ENCODE measurements around the gene TTYH3. TPM values are rescaled to one million over a fixed set of nuclear protein-coding genes. Genes with fewer than 3 reads are reported as not detected.

TTYH3 gene
- total and polyA plus RNA-seq, 9 donors = 5.6 to 34.4 (median 22.0) TPM

GRCh38 chr7:2687338-2687869 lies 55.6 kb downstream of the TTYH3 start:
- no peak for DNase-seq
- TF ChIP-seq POLR2A (IDR thresholded peaks at IDR 0.05) (no peak), EP300 (IDR thresholded peaks at IDR 0.05) (no peak)
- TF ChIP-seq, protein P1, sequence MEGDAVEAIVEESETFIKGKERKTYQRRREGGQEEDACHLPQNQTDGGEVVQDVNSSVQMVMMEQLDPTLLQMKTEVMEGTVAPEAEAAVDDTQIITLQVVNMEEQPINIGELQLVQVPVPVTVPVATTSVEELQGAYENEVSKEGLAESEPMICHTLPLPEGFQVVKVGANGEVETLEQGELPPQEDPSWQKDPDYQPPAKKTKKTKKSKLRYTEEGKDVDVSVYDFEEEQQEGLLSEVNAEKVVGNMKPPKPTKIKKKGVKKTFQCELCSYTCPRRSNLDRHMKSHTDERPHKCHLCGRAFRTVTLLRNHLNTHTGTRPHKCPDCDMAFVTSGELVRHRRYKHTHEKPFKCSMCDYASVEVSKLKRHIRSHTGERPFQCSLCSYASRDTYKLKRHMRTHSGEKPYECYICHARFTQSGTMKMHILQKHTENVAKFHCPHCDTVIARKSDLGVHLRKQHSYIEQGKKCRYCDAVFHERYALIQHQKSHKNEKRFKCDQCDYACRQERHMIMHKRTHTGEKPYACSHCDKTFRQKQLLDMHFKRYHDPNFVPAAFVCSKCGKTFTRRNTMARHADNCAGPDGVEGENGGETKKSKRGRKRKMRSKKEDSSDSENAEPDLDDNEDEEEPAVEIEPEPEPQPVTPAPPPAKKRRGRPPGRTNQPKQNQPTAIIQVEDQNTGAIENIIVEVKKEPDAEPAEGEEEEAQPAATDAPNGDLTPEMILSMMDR (IDR thresholded peaks at IDR 0.05) = no peak
- H3K4me1 ChIP-seq (ENCODE audit: insufficient read depth) = peaks cover 9% of the 10 kb centered on the region
- no peak overlapping the region for H3K27ac ChIP-seq
- intact Hi-C loops (cut with DNase I) = loop anchor here in 2 of 4 donors (10.0 kb wide), 1 partner anchor 233 kb away; no protein-coding TSS in a partner anchor
- whole genome bisulfite sequencing, 3 donors = 26 to 55% (median 49%) methylated on average over 17 of the region's 17 CpGs
- H3K27me3 ChIP-seq = no peaks in the 10 kb centered on the region
- H3K36me3 ChIP-seq = no peaks in the 10 kb centered on the region
- no peak overlapping the region for H3K4me3 ChIP-seq
- no peaks in the 10 kb centered on the region for H3K9me3 ChIP-seq

GRCh38 chr7:2687881-2688318 lies 56.1 kb downstream of the TTYH3 start, which contains the start of gene AMZ1:
AMZ1 (plus strand) TSS chr7:2688202; CDS start chr7:2700452, 12,250 bp downstream.
- Histone ChIP-seq H3K9me3 (no peaks in the 10 kb centered on the region), H3K27me3 (no peaks in the 10 kb centered on the region), H3K4me3 (peak within 1 kb of the TSS; percentile 26), H3K36me3 (no peaks in the 10 kb centered on the region), H3K4me1 (ENCODE audit: insufficient read depth) (peaks cover 9% of the 10 kb centered on the region), H3K27ac (no peak within 1 kb of the TSS)
- intact Hi-C loops (cut with DNase I) = loop anchor here in 2 of 4 donors (10.0 kb wide), 1 partner anchor 233 kb away; no protein-coding TSS in a partner anchor
- TF ChIP-seq POLR2A (IDR thresholded peaks at IDR 0.05) (no peak), EP300 (IDR thresholded peaks at IDR 0.05) (no peak)
- TF ChIP-seq, protein P1 (IDR thresholded peaks at IDR 0.05) = no peak
- no peak for DNase-seq
- WGBS, 3 donors = 2 to 10% (median 3%) methylated on average over 8 to 41 of the region's 41 CpGs

- Histone ChIP-seq H3K27me3 (no peaks in the 10 kb centered on the region), H3K27ac (no peak overlapping the region), H3K36me3 (no peaks in the 10 kb centered on the region), H3K4me1 (ENCODE audit: insufficient read depth) (peaks cover 9% of the 10 kb centered on the region), H3K9me3 (no peaks in the 10 kb centered on the region), H3K4me3 (peak overlapping the region; percentile 26)
- intact Hi-C loops (cut with DNase I) = loop anchor here in 2 of 4 donors (10.0 kb wide), 1 partner anchor 234 kb away; no protein-coding TSS in a partner anchor
- 2 to 5% (median 2%) methylated on average over 40 to 62 of the region's 62 CpGs for WGBS, 3 donors
- TF ChIP-seq POLR2A (IDR thresholded peaks at IDR 0.05) (no peak), EP300 (IDR thresholded peaks at IDR 0.05) (no peak)
- TF ChIP-seq, protein P1 (IDR thresholded peaks at IDR 0.05) = no peak
- no peak for DNase-seq
Observed at GRCh38 chr7:2688409-2689342, 56.9 kb downstream of the TTYH3 start.

- no peak for DNase-seq
- 44 to 53% (median 47%) methylated on average over 16 of the region's 16 CpGs for WGBS, 3 donors
- no peaks in the 10 kb centered on the region for H3K9me3 ChIP-seq
- peaks cover 9% of the 10 kb centered on the region for H3K4me1 ChIP-seq (ENCODE audit: insufficient read depth)
- TF ChIP-seq, protein P1 (IDR thresholded peaks at IDR 0.05) = no peak
- TF ChIP-seq EP300 (IDR thresholded peaks at IDR 0.05) (no peak), POLR2A (IDR thresholded peaks at IDR 0.05) (no peak)
- no peak overlapping the region for H3K4me3 ChIP-seq
- no peak overlapping the region for H3K27ac ChIP-seq
- H3K27me3 ChIP-seq = no peaks in the 10 kb centered on the region
- intact Hi-C loops (cut with DNase I) = loop anchor here in 2 of 4 donors (10.0 kb wide), 1 partner anchor 235 kb away; no protein-coding TSS in a partner anchor
- H3K36me3 ChIP-seq = no peaks in the 10 kb centered on the region
Observed at GRCh38 chr7:2689343-2689847, 57.6 kb downstream of the TTYH3 start.

Measured in ovary (tissue), 9 donors.